Liver (tissue), 3 donors: ENCODE data around the gene RGS10.

Experiments used
- EGR1 ChIP-seq, 2 donors: IDR thresholded peaks; 2 replicates each; pipeline ENCODE4 v1.6.1; 2016 to 2018; ENCODE audit warnings: antibody characterized with exemption in 2 of 2, low read depth in 2 of 2
- FOXA1 ChIP-seq: IDR thresholded peaks from 2 replicates; pipeline ENCODE4 v1.6.1; 2016; ENCODE audit warnings: antibody characterized with exemption
- GABPA ChIP-seq, 2 donors: IDR thresholded peaks in 1 of 2; conservative IDR thresholded peaks in 1 of 2; 2 replicates each; pipeline ENCODE4 v1.6.1; 2016; ENCODE audit warnings: antibody characterized with exemption in 2 of 2, mild to moderate bottlenecking in 1 of 2, moderate library complexity in 1 of 2
- JUND ChIP-seq, 2 donors: IDR thresholded peaks; 2 replicates each; pipeline ENCODE4 v1.6.1; 2016; ENCODE audit warnings: antibody characterized with exemption in 2 of 2
- RAD21 ChIP-seq, 2 donors: IDR thresholded peaks; 2 replicates each; pipeline ENCODE4 v1.6.1; 2016; ENCODE audit warnings: antibody characterized with exemption in 2 of 2, mild to moderate bottlenecking in 2 of 2
- RXRA ChIP-seq, 2 donors: IDR thresholded peaks; 2 replicates each; pipeline ENCODE4 v1.6.1; 2017 to 2018; ENCODE audit warnings: antibody characterized with exemption in 2 of 2, mild to moderate bottlenecking in 1 of 2
- SP1 ChIP-seq: IDR thresholded peaks from 2 replicates; pipeline ENCODE4 v1.6.1; 2018; ENCODE audit warnings: antibody characterized with exemption, mild to moderate bottlenecking
- TAF1 ChIP-seq: conservative IDR thresholded peaks from 2 replicates; pipeline ENCODE4 v1.6.1; 2016; ENCODE audit warnings: antibody characterized with exemption, mild to moderate bottlenecking
- YY1 ChIP-seq: IDR thresholded peaks from 2 replicates; pipeline ENCODE4 v1.6.1; 2016; ENCODE audit warnings: antibody characterized with exemption, mild to moderate bottlenecking
- TF ChIP-seq, protein P1 (sequence below): fragments of 150-350 bp; IDR thresholded peaks from 2 replicates; pipeline ENCODE4 v1.5.1; 2017; ENCODE audit warnings: improper control_type of control experiment, low read depth, low read length; ENCODE audit not compliant: missing input control
- TF ChIP-seq, protein P2 (sequence below): IDR thresholded peaks from 2 replicates; pipeline ENCODE4 v1.6.1; 2016; ENCODE audit warnings: antibody characterized with exemption
- TF ChIP-seq, protein P3 (sequence below): IDR thresholded peaks from 2 replicates; pipeline ENCODE4 v1.6.1; 2016; ENCODE audit warnings: antibody characterized with exemption, mild to moderate bottlenecking
- TF ChIP-seq, protein P4 (sequence below): IDR thresholded peaks from 2 replicates; pipeline ENCODE4 v1.6.1; 2016; ENCODE audit warnings: antibody characterized with exemption
- donor health status: healthy.
- donor health status: healthy.

DNA sequence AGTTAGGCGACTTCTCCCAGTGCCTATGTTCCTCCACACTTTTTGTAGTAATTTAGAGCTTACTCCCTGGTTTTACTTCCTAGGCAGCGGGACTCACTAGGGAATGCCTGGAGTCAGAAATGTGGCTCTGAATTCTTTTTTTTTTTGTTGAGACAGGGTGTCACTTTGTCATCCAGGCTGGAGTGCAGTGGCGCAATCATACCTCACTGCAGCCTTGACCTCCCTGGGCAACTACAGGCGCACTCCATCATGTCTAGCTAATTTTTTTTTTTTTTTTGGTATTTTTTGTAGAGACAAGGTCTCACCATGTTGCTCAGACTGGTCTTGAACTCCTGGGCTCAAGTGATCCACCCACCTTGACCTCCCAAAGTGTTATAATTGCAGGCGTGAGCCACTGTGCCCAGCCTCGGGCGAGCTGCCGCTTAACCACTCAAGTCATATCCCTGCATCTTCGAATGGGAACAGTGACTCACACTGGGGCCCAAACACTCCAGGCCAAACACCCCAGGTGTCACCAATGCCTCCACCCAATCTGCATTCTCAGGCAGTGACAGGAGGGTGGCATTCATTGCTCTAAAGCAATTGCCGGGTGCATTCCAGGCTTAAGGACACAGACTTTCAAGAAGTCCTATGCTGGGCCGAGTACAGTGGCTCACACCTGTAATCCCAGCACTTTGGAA is 19.6 kb downstream of the RGS10 start:
- TF ChIP-seq TAF1, result no peak
- TF ChIP-seq, protein P1, sequence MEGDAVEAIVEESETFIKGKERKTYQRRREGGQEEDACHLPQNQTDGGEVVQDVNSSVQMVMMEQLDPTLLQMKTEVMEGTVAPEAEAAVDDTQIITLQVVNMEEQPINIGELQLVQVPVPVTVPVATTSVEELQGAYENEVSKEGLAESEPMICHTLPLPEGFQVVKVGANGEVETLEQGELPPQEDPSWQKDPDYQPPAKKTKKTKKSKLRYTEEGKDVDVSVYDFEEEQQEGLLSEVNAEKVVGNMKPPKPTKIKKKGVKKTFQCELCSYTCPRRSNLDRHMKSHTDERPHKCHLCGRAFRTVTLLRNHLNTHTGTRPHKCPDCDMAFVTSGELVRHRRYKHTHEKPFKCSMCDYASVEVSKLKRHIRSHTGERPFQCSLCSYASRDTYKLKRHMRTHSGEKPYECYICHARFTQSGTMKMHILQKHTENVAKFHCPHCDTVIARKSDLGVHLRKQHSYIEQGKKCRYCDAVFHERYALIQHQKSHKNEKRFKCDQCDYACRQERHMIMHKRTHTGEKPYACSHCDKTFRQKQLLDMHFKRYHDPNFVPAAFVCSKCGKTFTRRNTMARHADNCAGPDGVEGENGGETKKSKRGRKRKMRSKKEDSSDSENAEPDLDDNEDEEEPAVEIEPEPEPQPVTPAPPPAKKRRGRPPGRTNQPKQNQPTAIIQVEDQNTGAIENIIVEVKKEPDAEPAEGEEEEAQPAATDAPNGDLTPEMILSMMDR, result no peak
- no peak for TF ChIP-seq JUND (IDR thresholded peaks at IDR 0.05)
- TF ChIP-seq, protein P2, sequence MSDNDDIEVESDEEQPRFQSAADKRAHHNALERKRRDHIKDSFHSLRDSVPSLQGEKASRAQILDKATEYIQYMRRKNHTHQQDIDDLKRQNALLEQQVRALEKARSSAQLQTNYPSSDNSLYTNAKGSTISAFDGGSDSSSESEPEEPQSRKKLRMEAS, result no peak
- no peak for TF ChIP-seq RAD21 (IDR thresholded peaks at IDR 0.05)
- no peak for TF ChIP-seq SP1
- TF ChIP-seq FOXA1, result no peak
- TF ChIP-seq YY1, result no peak
- TF ChIP-seq, protein P3, sequence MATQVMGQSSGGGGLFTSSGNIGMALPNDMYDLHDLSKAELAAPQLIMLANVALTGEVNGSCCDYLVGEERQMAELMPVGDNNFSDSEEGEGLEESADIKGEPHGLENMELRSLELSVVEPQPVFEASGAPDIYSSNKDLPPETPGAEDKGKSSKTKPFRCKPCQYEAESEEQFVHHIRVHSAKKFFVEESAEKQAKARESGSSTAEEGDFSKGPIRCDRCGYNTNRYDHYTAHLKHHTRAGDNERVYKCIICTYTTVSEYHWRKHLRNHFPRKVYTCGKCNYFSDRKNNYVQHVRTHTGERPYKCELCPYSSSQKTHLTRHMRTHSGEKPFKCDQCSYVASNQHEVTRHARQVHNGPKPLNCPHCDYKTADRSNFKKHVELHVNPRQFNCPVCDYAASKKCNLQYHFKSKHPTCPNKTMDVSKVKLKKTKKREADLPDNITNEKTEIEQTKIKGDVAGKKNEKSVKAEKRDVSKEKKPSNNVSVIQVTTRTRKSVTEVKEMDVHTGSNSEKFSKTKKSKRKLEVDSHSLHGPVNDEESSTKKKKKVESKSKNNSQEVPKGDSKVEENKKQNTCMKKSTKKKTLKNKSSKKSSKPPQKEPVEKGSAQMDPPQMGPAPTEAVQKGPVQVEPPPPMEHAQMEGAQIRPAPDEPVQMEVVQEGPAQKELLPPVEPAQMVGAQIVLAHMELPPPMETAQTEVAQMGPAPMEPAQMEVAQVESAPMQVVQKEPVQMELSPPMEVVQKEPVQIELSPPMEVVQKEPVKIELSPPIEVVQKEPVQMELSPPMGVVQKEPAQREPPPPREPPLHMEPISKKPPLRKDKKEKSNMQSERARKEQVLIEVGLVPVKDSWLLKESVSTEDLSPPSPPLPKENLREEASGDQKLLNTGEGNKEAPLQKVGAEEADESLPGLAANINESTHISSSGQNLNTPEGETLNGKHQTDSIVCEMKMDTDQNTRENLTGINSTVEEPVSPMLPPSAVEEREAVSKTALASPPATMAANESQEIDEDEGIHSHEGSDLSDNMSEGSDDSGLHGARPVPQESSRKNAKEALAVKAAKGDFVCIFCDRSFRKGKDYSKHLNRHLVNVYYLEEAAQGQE, result no peak
- no peak for TF ChIP-seq RXRA (IDR thresholded peaks at IDR 0.05)
- TF ChIP-seq GABPA (IDR thresholded peaks at IDR 0.05 in 1 of 2, conservative IDR thresholded peaks at IDR 0.05 in 1 of 2), result no peak
- TF ChIP-seq EGR1 (IDR thresholded peaks at IDR 0.05; ENCODE audit: low read depth in 2 of 2), result no peak
- TF ChIP-seq, protein P4, sequence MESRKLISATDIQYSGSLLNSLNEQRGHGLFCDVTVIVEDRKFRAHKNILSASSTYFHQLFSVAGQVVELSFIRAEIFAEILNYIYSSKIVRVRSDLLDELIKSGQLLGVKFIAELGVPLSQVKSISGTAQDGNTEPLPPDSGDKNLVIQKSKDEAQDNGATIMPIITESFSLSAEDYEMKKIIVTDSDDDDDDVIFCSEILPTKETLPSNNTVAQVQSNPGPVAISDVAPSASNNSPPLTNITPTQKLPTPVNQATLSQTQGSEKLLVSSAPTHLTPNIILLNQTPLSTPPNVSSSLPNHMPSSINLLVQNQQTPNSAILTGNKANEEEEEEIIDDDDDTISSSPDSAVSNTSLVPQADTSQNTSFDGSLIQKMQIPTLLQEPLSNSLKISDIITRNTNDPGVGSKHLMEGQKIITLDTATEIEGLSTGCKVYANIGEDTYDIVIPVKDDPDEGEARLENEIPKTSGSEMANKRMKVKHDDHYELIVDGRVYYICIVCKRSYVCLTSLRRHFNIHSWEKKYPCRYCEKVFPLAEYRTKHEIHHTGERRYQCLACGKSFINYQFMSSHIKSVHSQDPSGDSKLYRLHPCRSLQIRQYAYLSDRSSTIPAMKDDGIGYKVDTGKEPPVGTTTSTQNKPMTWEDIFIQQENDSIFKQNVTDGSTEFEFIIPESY, result no peak
